Suprapubic skin (tissue), 4 donors: ENCODE data around the gene SSR1. TPM values are rescaled to one million over a fixed set of nuclear protein-coding genes. Genes with fewer than 3 reads are reported as not detected.
A peak's percentile ranks its signal among the peaks of the same experiment; 100 is the strongest.
"Not testable (repeated sequence)": the region's sequence is repeated elsewhere in the genome, so short reads cannot be mapped to it uniquely, and the experiment has no call there.

Experiments used
- DNase-seq, 2 donors: peaks; one replicate each; pipeline ENCODE4 v3.0.0-alpha.2; 2019; ENCODE audit warnings: low spot score in 2 of 2
- H3K27ac ChIP-seq: fragments of 200-600 bp; sonication (generic); one replicate; pipeline ENCODE4 v1.5.1; 2019
- H3K27me3 ChIP-seq: fragments of 200-600 bp; sonication (generic); one replicate; pipeline ENCODE4 v1.5.1; 2019
- H3K36me3 ChIP-seq: fragments of 200-600 bp; sonication (generic); one replicate; pipeline ENCODE4 v1.5.1; 2019
- H3K4me1 ChIP-seq: fragments of 200-600 bp; sonication (generic); one replicate; pipeline ENCODE4 v1.5.1; 2019
- H3K4me3 ChIP-seq: fragments of 200-600 bp; sonication (generic); one replicate; pipeline ENCODE4 v1.5.1; 2019; ENCODE audit warnings: mild to moderate bottlenecking
- H3K9me3 ChIP-seq: fragments of 200-600 bp; sonication (generic); one replicate; pipeline ENCODE4 v1.5.1; 2019
- CTCF ChIP-seq, 2 donors: fragments of 200-600 bp in 1 of 2; fragments of 450-650 bp in 1 of 2; sonication (generic) in 1 of 2; IDR thresholded peaks; one replicate each; pipeline ENCODE4 v1.5.1; 2016 to 2019; ENCODE audit warnings: antibody characterized with exemption in 2 of 2, mild to moderate bottlenecking in 1 of 2, moderate library complexity in 1 of 2
- EP300 ChIP-seq: sonication (generic); formaldehyde crosslinking; IDR thresholded peaks from one replicate; pipeline ENCODE4 v1.6.1; 2017; ENCODE audit warnings: antibody characterized with exemption
- POLR2A ChIP-seq, 2 donors: fragments of 450-650 bp; IDR thresholded peaks; one replicate each; pipeline ENCODE4 v1.6.1; 2017; ENCODE audit warnings: antibody characterized with exemption in 2 of 2, mild to moderate bottlenecking in 2 of 2, moderate library complexity in 2 of 2
- POLR2AphosphoS5 ChIP-seq, 3 donors: sonication (generic); formaldehyde crosslinking; IDR thresholded peaks; one replicate each; pipeline ENCODE4 v1.6.1; 2017; ENCODE audit warnings: antibody characterized with exemption in 3 of 3
- WGBS: methylation state at CpG from one replicate; pipeline ENCODE4 v1.1.5; 2018; 5-methylcytosine and 5-hydroxymethylcytosine counted together
- total RNA-seq, 4 donors: library from RNA; depleted of rRNA; stranded (reverse); fragments of >200 nt; gene quantifications; one replicate each; pipeline ENCODE4 v1.1.0, GENCODE V29; 2016

SSR1 gene
- total RNA-seq, 4 donors from 2014 or later: 28.9 to 74.6 (median 39.2) TPM

- no peaks in the 10 kb centered on the region for H3K9me3 ChIP-seq
- H3K4me3 ChIP-seq: no peak overlapping the region
- 77% methylated on average over 10 of the region's 10 CpGs for WGBS
- no peak for TF ChIP-seq POLR2A (IDR thresholded peaks at IDR 0.05)
- no peak for TF ChIP-seq POLR2AphosphoS5 (IDR thresholded peaks at IDR 0.05)
- no peak for TF ChIP-seq EP300
- TF ChIP-seq CTCF (IDR thresholded peaks at IDR 0.05): no peak
- DNase-seq: no peak
- H3K4me1 ChIP-seq: peaks cover 16% of the 10 kb centered on the region
- no peaks in the 10 kb centered on the region for H3K27me3 ChIP-seq
- H3K27ac ChIP-seq: no peak overlapping the region
- peaks cover 30% of the 10 kb centered on the region for H3K36me3 ChIP-seq
Observed at GRCh38 chr6:7282097-7282906, 30.7 kb downstream of the SSR1 start.

GRCh38 chr6:7276199-7276524 lies 36.8 kb downstream of the SSR1 start:
- Histone ChIP-seq H3K4me3 (no peak overlapping the region), H3K4me1 (peaks cover 25% of the 10 kb centered on the region), H3K27ac (no peak overlapping the region), H3K9me3 (no peaks in the 10 kb centered on the region), H3K36me3 (no peaks in the 10 kb centered on the region), H3K27me3 (no peaks in the 10 kb centered on the region)
- no peak for TF ChIP-seq POLR2A (IDR thresholded peaks at IDR 0.05)
- DNase-seq: no peak
- 60% methylated on average over 7 of the region's 7 CpGs for WGBS

- DNase-seq, H3K27ac ChIP-seq, H3K4me3 ChIP-seq, H3K9me3 ChIP-seq, H3K36me3 ChIP-seq, H3K27me3 ChIP-seq: not testable (repeated sequence)
- 90% methylated on average over 8 of the region's 8 CpGs for WGBS
- peaks cover 30% of the 10 kb centered on the region for H3K4me1 ChIP-seq
Observed at GRCh38 chr6:7274525-7274924, 38.5 kb downstream of the SSR1 start.

- WGBS: 79% methylated on average over 5 of the region's 10 CpGs
- Histone ChIP-seq H3K27me3 (no peaks in the 10 kb centered on the region), H3K4me3 (no peak overlapping the region), H3K4me1 (peaks cover 24% of the 10 kb centered on the region), H3K9me3 (no peaks in the 10 kb centered on the region), H3K27ac (no peak overlapping the region), H3K36me3 (no peaks in the 10 kb centered on the region)
- TF ChIP-seq POLR2A (IDR thresholded peaks at IDR 0.05): no peak
- TF ChIP-seq CTCF (IDR thresholded peaks at IDR 0.05): no peak
- TF ChIP-seq EP300: no peak
- TF ChIP-seq POLR2AphosphoS5 (IDR thresholded peaks at IDR 0.05): no peak
- DNase-seq: no peak
Observed at GRCh38 chr6:7273709-7274108, 39.3 kb downstream of the SSR1 start.

- Histone ChIP-seq H3K27me3 (no peaks in the 10 kb centered on the region), H3K36me3 (no peaks in the 10 kb centered on the region), H3K4me3 (no peak overlapping the region), H3K4me1 (peaks cover 33% of the 10 kb centered on the region), H3K27ac (no peak overlapping the region), H3K9me3 (no peaks in the 10 kb centered on the region)
- TF ChIP-seq POLR2AphosphoS5 (IDR thresholded peaks at IDR 0.05): no peak
- no peak for TF ChIP-seq CTCF (IDR thresholded peaks at IDR 0.05)
- TF ChIP-seq EP300: no peak
- TF ChIP-seq POLR2A (IDR thresholded peaks at IDR 0.05): no peak
- DNase-seq: peak in 1 of 2 donors; percentile 56
- WGBS: 53% methylated on average over 11 of the region's 11 CpGs
Observed at GRCh38 chr6:7271205-7271534, 41.8 kb downstream of the SSR1 start.

GRCh38 chr6:7270320-7271204 lies 42.4 kb downstream of the SSR1 start:
- 85% methylated on average over 16 of the region's 16 CpGs for WGBS
- Histone ChIP-seq H3K27me3 (no peaks in the 10 kb centered on the region), H3K9me3 (no peaks in the 10 kb centered on the region), H3K36me3 (no peaks in the 10 kb centered on the region), H3K27ac (no peak overlapping the region), H3K4me1 (peaks cover 28% of the 10 kb centered on the region), H3K4me3 (no peak overlapping the region)
- TF ChIP-seq CTCF (IDR thresholded peaks at IDR 0.05) (no peak), POLR2A (IDR thresholded peaks at IDR 0.05) (no peak), POLR2AphosphoS5 (IDR thresholded peaks at IDR 0.05) (no peak), EP300 (no peak)
- peak in 1 of 2 donors; percentile 32 for DNase-seq
